K562 (cell line): ENCODE data around the gene BZW2. TPM values are rescaled to one million over a fixed set of nuclear protein-coding genes. Genes with fewer than 3 reads are reported as not detected.

ENCODE experiments used
- CHD1 ChIP-seq: fragments of 200-600 bp; sonication (generic); IDR thresholded peaks from one replicate; pipeline ENCODE4 v1.6.1; 2012; ENCODE audit warnings: mild to moderate bottlenecking, moderate library complexity, low read length, inconsistent platforms
- CREB1 ChIP-seq, 2 experiments: sonication (generic) in 1 of 2; formaldehyde crosslinking in 1 of 2; IDR thresholded peaks; 2 replicates each; pipeline versions ENCODE4 v1.6.1 to v1.8.0; 2012 to 2022; ENCODE audit warnings: inconsistent platforms in 1 of 2, mild to moderate bottlenecking in 1 of 2, missing genetic modification reagents in 1 of 2, moderate library complexity in 1 of 2
- EP400 ChIP-seq: fragments of 450-650 bp; IDR thresholded peaks from 2 replicates; pipeline ENCODE4 v1.6.1; 2017; ENCODE audit warnings: antibody characterized with exemption, mild to moderate bottlenecking, moderate library complexity
- HDAC2 ChIP-seq: fragments of 450-650 bp; IDR thresholded peaks from 2 replicates; pipeline ENCODE4 v1.6.1; 2016; ENCODE audit warnings: mild to moderate bottlenecking
- L3MBTL2 ChIP-seq: fragments of 450-650 bp; IDR thresholded peaks from 2 replicates; pipeline ENCODE4 v1.6.1; 2016; ENCODE audit warnings: mild to moderate bottlenecking, moderate library complexity
- MTA3 ChIP-seq: fragments of 450-650 bp; formaldehyde crosslinking; IDR thresholded peaks from 2 replicates; pipeline ENCODE4 v1.6.1; 2017; ENCODE audit warnings: mild to moderate bottlenecking, borderline replicate concordance
- POLR2G ChIP-seq: fragments of 200-400 bp; formaldehyde crosslinking; IDR thresholded peaks from 2 replicates; pipeline ENCODE4 v1.6.1; 2017; ENCODE audit warnings: low read depth, mild to moderate bottlenecking, antibody characterized with exemption, low read length, moderate library complexity
- RFX5 ChIP-seq: IDR thresholded peaks from 2 replicates; pipeline ENCODE4 v1.6.1; 2011; ENCODE audit warnings: low read depth, mild to moderate bottlenecking, improper control_type of control experiment, low read length
- TAF1 ChIP-seq: IDR thresholded peaks from 2 replicates; pipeline ENCODE4 v1.6.1; 2011; ENCODE audit warnings: mild to moderate bottlenecking, low read length, moderate library complexity; ENCODE audit not compliant: insufficient read depth, control insufficient read depth, severe bottlenecking; ENCODE audit errors: extremely low read depth
- TOE1 ChIP-seq, 2 experiments: fragments of 450-650 bp in 1 of 2; sonication (generic) in 1 of 2; formaldehyde crosslinking in 1 of 2; IDR thresholded peaks; 2 replicates each; pipeline versions ENCODE4 v1.7.1 to v1.8.0; 2016 to 2022; ENCODE audit warnings: borderline replicate concordance in 2 of 2, mild to moderate bottlenecking in 2 of 2, antibody characterized with exemption in 1 of 2, inconsistent platforms in 1 of 2, low read depth in 1 of 2, missing genetic modification reagents in 1 of 2, moderate library complexity in 1 of 2
- ZFX ChIP-seq: sonication (generic); formaldehyde crosslinking; IDR thresholded peaks from 2 replicates; pipeline ENCODE4 v1.8.0; 2022; ENCODE audit warnings: mild to moderate bottlenecking, missing genetic modification reagents, moderate library complexity
- polyA plus RNA-seq, 8 experiments: library from polyadenylated mRNA; depleted of rRNA in 4 of 8; stranded (reverse) in 5 of 8; unstranded in 3 of 8; fragments of >200 nt; fragmentation: Nextera tagmentation in 2 of 8; fragmentation: Illumina TruSeq in 1 of 8; extraction: Ambion mirVana in 2 of 8; extraction: Trizol in 1 of 8; gene quantifications; 2 replicates each; pipeline versions ENCODE4 v1.2.1 to v1.2.3, GENCODE V29; 2011 to 2014; ENCODE audit warnings: inconsistent platforms in 1 of 8, missing spikeins in 1 of 8
- total RNA-seq, 7 experiments: library from RNA; depleted of rRNA in 6 of 7; stranded (reverse); fragments of >200 nt in 6 of 7; fragmentation: Illumina TruSeq in 2 of 7; extraction: Trizol in 2 of 7; gene quantifications; 2 replicates each; pipeline versions ENCODE4 v1.2.1 to v1.2.3, GENCODE V29; 2011 to 2021; ENCODE audit warnings: low replicate concordance in 1 of 7
- TF ChIP-seq, protein P1 (sequence below), 2 experiments: IDR thresholded peaks; 2 replicates each; pipeline ENCODE4 v1.6.1; 2012; ENCODE audit warnings: improper control_type of control experiment in 2 of 2, low read depth in 2 of 2, low read length in 2 of 2, borderline replicate concordance in 1 of 2
- TF ChIP-seq, protein P2 (sequence below): fragments of 450-650 bp; IDR thresholded peaks from 2 replicates; pipeline ENCODE4 v1.6.1; 2016; ENCODE audit warnings: borderline replicate concordance
- TF ChIP-seq, protein P3 (sequence below): fragments of 450-650 bp; IDR thresholded peaks from 2 replicates; pipeline ENCODE4 v1.6.1; 2016; ENCODE audit warnings: antibody characterized with exemption

Gene BZW2
- total and polyA plus RNA-seq, 9 of the 15 experiments (the other 6 are each of a cell fraction or from before 2014, with no cell fraction given) = 140 to 316 (median 173) TPM

DNA sequence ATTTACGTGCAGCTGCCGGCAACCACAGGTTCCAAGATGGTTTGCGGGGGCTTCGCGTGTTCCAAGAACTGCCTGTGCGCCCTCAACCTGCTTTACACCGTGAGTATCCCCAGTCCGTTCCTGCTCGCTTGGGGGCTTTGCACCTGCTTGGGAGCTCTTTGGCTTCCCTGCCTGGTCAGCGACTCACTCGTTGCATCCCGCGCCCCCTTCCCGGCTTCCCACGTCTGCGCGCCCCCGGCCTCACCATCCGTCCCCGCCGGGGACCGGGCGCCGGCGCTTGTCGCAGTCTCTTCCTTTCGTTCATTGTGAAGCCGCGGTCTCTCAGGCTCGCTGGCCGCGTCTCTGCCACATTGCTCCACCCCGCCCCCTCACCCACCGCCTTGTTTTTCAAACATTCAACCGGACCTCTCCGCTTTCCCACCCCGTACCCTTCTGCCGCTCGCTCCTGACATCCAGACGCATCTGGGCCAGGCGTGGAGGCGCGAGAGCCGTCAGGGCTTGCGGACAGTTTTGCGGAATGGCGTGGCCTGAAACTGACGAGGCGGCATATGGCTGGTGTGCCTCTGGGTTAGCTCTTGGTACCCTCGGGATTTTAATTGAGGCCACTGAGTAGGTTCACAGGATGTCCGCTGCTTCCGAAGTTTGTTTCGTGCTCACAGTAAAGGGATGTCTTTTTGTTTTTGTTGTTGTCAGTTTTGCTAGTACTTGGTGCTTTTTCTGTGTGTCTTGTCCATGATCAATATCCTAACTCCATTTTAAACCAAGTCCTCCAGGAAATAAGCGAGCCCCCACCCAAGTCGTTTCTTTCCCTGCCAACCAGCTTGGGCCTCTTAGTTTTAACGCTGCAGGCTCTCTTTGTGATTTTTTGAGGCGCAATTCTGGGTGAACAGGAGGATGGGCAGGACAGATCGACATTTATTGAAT lies 108.2 kb downstream of the BZW2 start (continued):
- TF ChIP-seq, protein P1, sequence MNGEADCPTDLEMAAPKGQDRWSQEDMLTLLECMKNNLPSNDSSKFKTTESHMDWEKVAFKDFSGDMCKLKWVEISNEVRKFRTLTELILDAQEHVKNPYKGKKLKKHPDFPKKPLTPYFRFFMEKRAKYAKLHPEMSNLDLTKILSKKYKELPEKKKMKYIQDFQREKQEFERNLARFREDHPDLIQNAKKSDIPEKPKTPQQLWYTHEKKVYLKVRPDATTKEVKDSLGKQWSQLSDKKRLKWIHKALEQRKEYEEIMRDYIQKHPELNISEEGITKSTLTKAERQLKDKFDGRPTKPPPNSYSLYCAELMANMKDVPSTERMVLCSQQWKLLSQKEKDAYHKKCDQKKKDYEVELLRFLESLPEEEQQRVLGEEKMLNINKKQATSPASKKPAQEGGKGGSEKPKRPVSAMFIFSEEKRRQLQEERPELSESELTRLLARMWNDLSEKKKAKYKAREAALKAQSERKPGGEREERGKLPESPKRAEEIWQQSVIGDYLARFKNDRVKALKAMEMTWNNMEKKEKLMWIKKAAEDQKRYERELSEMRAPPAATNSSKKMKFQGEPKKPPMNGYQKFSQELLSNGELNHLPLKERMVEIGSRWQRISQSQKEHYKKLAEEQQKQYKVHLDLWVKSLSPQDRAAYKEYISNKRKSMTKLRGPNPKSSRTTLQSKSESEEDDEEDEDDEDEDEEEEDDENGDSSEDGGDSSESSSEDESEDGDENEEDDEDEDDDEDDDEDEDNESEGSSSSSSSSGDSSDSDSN (IDR thresholded peaks at IDR 0.05; ENCODE audit: borderline replicate concordance in 1 of 2, low read depth in 2 of 2, low read length in 2 of 2) = peak in 1 of 2 experiments; percentile 59; a peak in 1 of 4 replicates
- TF ChIP-seq EP400 (peak; percentile 27; the same call in 1 of the 2 replicates), TOE1 (IDR thresholded peaks at IDR 0.05; ENCODE audit: borderline replicate concordance) (0 out of 2 replicates have a peak, but pooled peaks have one; percentile 27), TOE1 (CRISPR knock-in tag; IDR thresholded peaks at IDR 0.05; ENCODE audit: borderline replicate concordance, low read depth) (no peak), HDAC2 (0 out of 2 replicates have a peak, but pooled peaks have one; percentile 50), CREB1 (IDR thresholded peaks at IDR 0.05) (0 out of 2 replicates have a peak, but pooled peaks have one; percentile 23), CREB1 (CRISPR knock-in tag; IDR thresholded peaks at IDR 0.05) (no peak), L3MBTL2 (peak; percentile 74), CHD1 (peak; percentile 65), POLR2G (peak; percentile 61), TAF1 (no peak), MTA3 (peak; percentile 47; the same call in 1 of the 2 replicates), RFX5 (no peak), ZFX (CRISPR knock-in tag) (peak; percentile 62)
- TF ChIP-seq, protein P2, sequence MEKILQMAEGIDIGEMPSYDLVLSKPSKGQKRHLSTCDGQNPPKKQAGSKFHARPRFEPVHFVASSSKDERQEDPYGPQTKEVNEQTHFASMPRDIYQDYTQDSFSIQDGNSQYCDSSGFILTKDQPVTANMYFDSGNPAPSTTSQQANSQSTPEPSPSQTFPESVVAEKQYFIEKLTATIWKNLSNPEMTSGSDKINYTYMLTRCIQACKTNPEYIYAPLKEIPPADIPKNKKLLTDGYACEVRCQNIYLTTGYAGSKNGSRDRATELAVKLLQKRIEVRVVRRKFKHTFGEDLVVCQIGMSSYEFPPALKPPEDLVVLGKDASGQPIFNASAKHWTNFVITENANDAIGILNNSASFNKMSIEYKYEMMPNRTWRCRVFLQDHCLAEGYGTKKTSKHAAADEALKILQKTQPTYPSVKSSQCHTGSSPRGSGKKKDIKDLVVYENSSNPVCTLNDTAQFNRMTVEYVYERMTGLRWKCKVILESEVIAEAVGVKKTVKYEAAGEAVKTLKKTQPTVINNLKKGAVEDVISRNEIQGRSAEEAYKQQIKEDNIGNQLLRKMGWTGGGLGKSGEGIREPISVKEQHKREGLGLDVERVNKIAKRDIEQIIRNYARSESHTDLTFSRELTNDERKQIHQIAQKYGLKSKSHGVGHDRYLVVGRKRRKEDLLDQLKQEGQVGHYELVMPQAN = peak; percentile 56; the same call in 1 of the 2 replicates
- TF ChIP-seq, protein P3, sequence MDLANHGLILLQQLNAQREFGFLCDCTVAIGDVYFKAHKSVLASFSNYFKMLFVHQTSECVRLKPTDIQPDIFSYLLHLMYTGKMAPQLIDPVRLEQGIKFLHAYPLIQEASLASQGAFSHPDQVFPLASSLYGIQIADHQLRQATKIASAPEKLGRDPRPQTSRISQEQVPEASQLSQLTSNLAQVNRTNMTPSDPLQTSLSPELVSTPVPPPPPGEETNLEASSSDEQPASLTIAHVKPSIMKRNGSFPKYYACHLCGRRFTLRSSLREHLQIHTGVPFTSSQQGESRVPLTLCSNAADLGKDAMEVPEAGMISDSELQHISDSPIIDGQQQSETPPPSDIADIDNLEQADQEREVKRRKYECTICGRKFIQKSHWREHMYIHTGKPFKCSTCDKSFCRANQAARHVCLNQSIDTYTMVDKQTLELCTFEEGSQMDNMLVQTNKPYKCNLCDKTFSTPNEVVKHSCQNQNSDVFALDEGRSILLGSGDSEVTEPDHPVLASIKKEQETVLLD = peak; percentile 68; the same call in 1 of the 2 replicates
